GM12878 (cell line): ENCODE results near the gene NAA10. TPM values are rescaled to one million over a fixed set of nuclear protein-coding genes. Genes with fewer than 3 reads are reported as not detected.

ENCODE experiments used
- ATAC-seq: fragments of 200-7000 bp; cut with Tn5 transposase; 3 replicates; pipeline ENCODE4 v1.9.1; 2020; ENCODE audit warnings: mild to moderate bottlenecking, moderate library complexity
- BruUV-seq: library from RNA; stranded (reverse); fragments of 400-500 nt; replicated peaks from 2 replicates; lab custom pipeline; 2021; lab: Mats Ljungman, UMichigan
- CTCF ChIA-PET: fragments of 300-600 bp; sonication (Branson Sonifier 250); formaldehyde crosslinking; extraction: SDS; loops from one replicate; lab custom pipeline; 2021; ENCODE audit warnings: inconsistent platforms; lab: Yijun Ruan, JAX
- POLR2A ChIA-PET: fragments of 350-600 bp; formaldehyde crosslinking; extraction: SDS; loops from one replicate; lab custom pipeline; 2021; ENCODE audit warnings: inconsistent platforms; lab: Charles Lee
- RAD21 ChIA-PET: fragments of 300-600 bp; sonication (Branson Sonifier 250); formaldehyde crosslinking; loops from one replicate; lab custom pipeline; 2023; ENCODE audit warnings: antibody characterized with exemption; ENCODE audit not compliant: unreplicated experiment; lab: Charles Lee
- SMC1A ChIA-PET: fragments of 300-600 bp; sonication (Branson Sonifier 250); formaldehyde crosslinking; loops from one replicate; lab custom pipeline; 2023; ENCODE audit not compliant: unreplicated experiment, uncharacterized antibody; lab: Charles Lee
- DNase-seq: peaks from one replicate; pipeline ENCODE4 v3.0.0-alpha.2; 2011; ENCODE audit warnings: low read depth, low spot score
- FAIRE-seq: peaks from 3 replicates; lab custom pipeline; 2011; peaks lifted over from hg19 to GRCh38; lab: Jason Lieb, UNC
- H2AFZ ChIP-seq: 2 replicates; pipeline ENCODE4 v1.6.0; 2011; ENCODE audit warnings: low read depth, low read length, control low read depth; ENCODE audit not compliant: control insufficient read depth
- H3K27ac ChIP-seq: 2 replicates; pipeline ENCODE4 v1.5.1; 2011; ENCODE audit warnings: control low read depth; ENCODE audit not compliant: control insufficient read depth, insufficient read depth
- H3K27me3 ChIP-seq, 2 experiments: replicated peaks in 1 of 2; 2 replicates each; pipeline versions ENCODE4 v1.6.0 to v1.6.1; 2011; ENCODE audit warnings: low read length in 1 of 2; ENCODE audit not compliant: control insufficient read depth in 2 of 2, insufficient read depth in 2 of 2
- H3K36me3 ChIP-seq, 2 experiments: 2 replicates each; pipeline ENCODE4 v1.5.1; 2011; ENCODE audit warnings: low read length in 1 of 2; ENCODE audit not compliant: control insufficient read depth in 2 of 2, insufficient read depth in 2 of 2
- H3K4me1 ChIP-seq: 2 replicates; pipeline ENCODE4 v1.6.1; 2011; ENCODE audit warnings: mild to moderate bottlenecking, low read length, moderate library complexity, mixed read lengths; ENCODE audit not compliant: control insufficient read depth, insufficient read depth
- H3K4me2 ChIP-seq: 2 replicates; pipeline ENCODE4 v1.6.0; 2011; ENCODE audit warnings: control low read depth; ENCODE audit not compliant: control insufficient read depth, insufficient read depth
- H3K4me3 ChIP-seq: fragments of 200-600 bp; sonication (generic); 2 replicates; pipeline ENCODE4 v1.5.1; 2016
- H3K79me2 ChIP-seq: 2 replicates; pipeline ENCODE4 v1.6.0; 2011; ENCODE audit warnings: low read length; ENCODE audit not compliant: control insufficient read depth, insufficient read depth
- H3K9ac ChIP-seq: 2 replicates; pipeline ENCODE4 v1.8.0; 2011; ENCODE audit warnings: low read length, control low read depth, mixed read lengths; ENCODE audit not compliant: control insufficient read depth, insufficient read depth
- H3K9me3 ChIP-seq: replicated peaks from 3 replicates; pipeline ENCODE4 v1.5.1; 2011; ENCODE audit warnings: mild to moderate bottlenecking, low read length; ENCODE audit not compliant: control insufficient read depth, insufficient read depth
- H4K20me1 ChIP-seq: 2 replicates; pipeline ENCODE4 v1.6.0; 2011; ENCODE audit not compliant: control insufficient read depth, insufficient read depth
- BCL11A ChIP-seq: IDR thresholded peaks from 2 replicates; pipeline ENCODE4 v1.6.1; 2011; ENCODE audit warnings: low read depth, low read length
- CBFB ChIP-seq: IDR thresholded peaks from 2 replicates; pipeline ENCODE4 v1.6.1; 2016; ENCODE audit warnings: antibody characterized with exemption, low read depth
- CEBPB ChIP-seq, 2 experiments: fragments of 150-350 bp in 1 of 2; IDR thresholded peaks; 2 replicates each; pipeline ENCODE4 v1.6.1; 2012 to 2014; ENCODE audit warnings: low read depth in 2 of 2, low read length in 2 of 2, borderline replicate concordance in 1 of 2, inconsistent platforms in 1 of 2
- CEBPZ ChIP-seq: fragments of 150-350 bp; IDR thresholded peaks from 2 replicates; pipeline ENCODE4 v1.6.1; 2016; ENCODE audit warnings: low read depth, low read length
- CREM ChIP-seq: IDR thresholded peaks from 2 replicates; pipeline ENCODE4 v1.6.1; 2014; ENCODE audit warnings: antibody characterized with exemption, low read depth
- HDAC2 ChIP-seq: fragments of 200-600 bp; sonication (generic); IDR thresholded peaks from 2 replicates; pipeline ENCODE4 v1.6.1; 2017
- HDGF ChIP-seq: fragments of 450-650 bp; IDR thresholded peaks from 2 replicates; pipeline ENCODE4 v1.6.1; 2016; ENCODE audit warnings: antibody characterized with exemption
- JUND ChIP-seq: IDR thresholded peaks from 2 replicates; pipeline ENCODE4 v1.6.1; 2012; ENCODE audit warnings: low read depth, mild to moderate bottlenecking, low read length, improper control_type of control experiment, moderate library complexity
- MLLT1 ChIP-seq: fragments of 450-650 bp; IDR thresholded peaks from 2 replicates; pipeline ENCODE4 v1.6.1; 2016; ENCODE audit warnings: mild to moderate bottlenecking
- NFYB ChIP-seq: IDR thresholded peaks from 2 replicates; pipeline ENCODE4 v1.6.1; 2011; ENCODE audit warnings: low read depth, mild to moderate bottlenecking, low read length, improper control_type of control experiment, moderate library complexity; ENCODE audit not compliant: insufficient read depth
- PML ChIP-seq: IDR thresholded peaks from 2 replicates; pipeline ENCODE4 v1.6.1; 2012; ENCODE audit warnings: low read length, inconsistent platforms
- POLR2A ChIP-seq: IDR thresholded peaks from 2 replicates; pipeline ENCODE4 v1.6.1; 2011; ENCODE audit warnings: low read depth, mild to moderate bottlenecking, low read length
- SMARCA5 ChIP-seq: fragments of 450-650 bp; IDR thresholded peaks from 2 replicates; pipeline ENCODE4 v1.6.1; 2017; ENCODE audit warnings: mild to moderate bottlenecking
- TCF3 ChIP-seq: IDR thresholded peaks from 2 replicates; pipeline ENCODE4 v1.6.1; 2012; ENCODE audit warnings: low read depth, mild to moderate bottlenecking, low read length, borderline replicate concordance; ENCODE audit not compliant: insufficient read depth
- WGBS: methylation state at CpG from one replicate; pipeline ENCODE4 v1.1.6; 2016; ENCODE audit warnings: low lambda C conversion rate; ENCODE audit not compliant: insufficient replicate concordance, insufficient coverage; ENCODE audit errors: missing lambda C conversion rate; 5-methylcytosine and 5-hydroxymethylcytosine counted together
- in situ Hi-C: fragments of 300-500 bp; cut with MboI; formaldehyde crosslinking; loops from 9 replicates; pipeline ENCODE4 v1.14.3; 2018; ENCODE audit warnings: mixed read lengths
- intact Hi-C: fragments of 100-400 bp; cut with micrococcal nuclease; formaldehyde crosslinking; loops from one replicate; pipeline ENCODE4 v1.14.2; 2022; ENCODE audit not compliant: unreplicated experiment
- polyA plus RNA-seq, 11 experiments: library from polyadenylated mRNA; depleted of rRNA in 4 of 11; unstranded in 6 of 11; stranded (reverse) in 5 of 11; fragments of >200 nt; fragmentation: Nextera tagmentation in 4 of 11; fragmentation: Illumina TruSeq in 1 of 11; extraction: Ambion mirVana in 4 of 11; extraction: Trizol in 1 of 11; gene quantifications; 1 replicate in 1 of 11; 2 replicates in 10 of 11; pipeline versions ENCODE4 v1.2.1 to v1.2.3, GENCODE V29; 2011 to 2016; ENCODE audit warnings: inconsistent platforms in 2 of 11, missing spikeins in 2 of 11, low read depth in 1 of 11
- total RNA-seq, 4 experiments: library from RNA; depleted of rRNA in 3 of 4; stranded (reverse); fragments of >200 nt in 3 of 4; fragmentation: Illumina TruSeq in 1 of 4; extraction: Trizol in 1 of 4; gene quantifications; 2 replicates each; pipeline versions ENCODE4 v1.2.1 to v1.2.3, GENCODE V29; 2013 to 2021

Gene NAA10
- total and polyA plus RNA-seq, 10 of the 15 experiments (the other 5 are each of a cell fraction or from before 2014, with no cell fraction given), result 7.9 to 212 (median 98.9) TPM

GRCh38 chrX:153930011-153930910 lies 4.6 kb downstream of the NAA10 start:
- POLR2A ChIA-PET, result interaction anchor here (0.5 to 5.8 kb wide), 4 partner anchors 19 to 136 kb away, joined by 3 to 68 read pairs (median 5); partner anchors contain the start of genes HCFC1, IDH3G, SSR4 and TMEM187
- TF ChIP-seq JUND, result no peak
- no peak for TF ChIP-seq NFYB
- TF ChIP-seq HDGF, result no peak
- TF ChIP-seq CREM, result no peak
- no peak for TF ChIP-seq PML
- TF ChIP-seq CBFB, result no peak
- no peak for TF ChIP-seq POLR2A
- TF ChIP-seq BCL11A, result no peak
- no peak for TF ChIP-seq CEBPB (IDR thresholded peaks at IDR 0.05; ENCODE audit: borderline replicate concordance in 1 of 2, low read depth in 2 of 2, low read length in 2 of 2)
- TF ChIP-seq HDAC2, result no peak
- no peak for TF ChIP-seq MLLT1
- no peak for TF ChIP-seq TCF3
- no peak for TF ChIP-seq SMARCA5
- no peak for TF ChIP-seq CEBPZ
- TF ChIP-seq, all 136 proteins: peak for 0
- Histone ChIP-seq H3K9me3 (no peaks in the 10 kb centered on the region; the same call in 2 of the 3 replicates), H3K4me2 (no peak overlapping the region), H3K4me3 (no peak overlapping the region), H4K20me1 (no peaks in the 10 kb centered on the region), H3K27ac (no peak overlapping the region), H3K79me2 (peaks cover 26% of the 10 kb centered on the region), H3K9ac (no peak overlapping the region), H3K4me1 (no peaks in the 10 kb centered on the region; the same call in 1 of the 2 replicates), H3K27me3 (no peaks in the 10 kb centered on the region), H3K36me3 (peaks cover 0 to 2% of the 10 kb centered on the region in 2 experiments; a peak in 3 of 4 replicates), H2AFZ (no peak overlapping the region)
- RAD21 ChIA-PET, result no interaction called here
- DNase-seq, result no peak
- SMC1A ChIA-PET, result interaction anchor here (1.7 kb wide), 1 partner anchor 38 kb away, joined by 4 read pairs; no protein-coding TSS in a partner anchor
- no TSS peak for BruUV-seq
- WGBS, result 96% methylated on average over 24 of the region's 31 CpGs
- in situ Hi-C loops, result loop anchor here (5.0 kb wide), 1 partner anchor 442 kb away; the partner anchor contains the start of gene FLNA
- FAIRE-seq, result no peak
- CTCF ChIA-PET, result interaction anchor here (1.8 to 8.7 kb wide), 2 partner anchors 17 to 166 kb away, joined by 5 to 172 read pairs; partner anchors contain the start of genes PLXNB3 and RENBP
- ATAC-seq, result no peak
- intact Hi-C loops, result no loop called here
